Measurements from ENCODE around the gene ZNF253. TPM values are rescaled to one million over a fixed set of nuclear protein-coding genes. Genes with fewer than 3 reads are reported as not detected.
A peak's percentile ranks its signal among the peaks of the same experiment; 100 is the strongest.
"Not testable (repeated sequence)": the region's sequence is repeated elsewhere in the genome, so short reads cannot be mapped to it uniquely, and the experiment has no call there.

ZNF253 gene
- total RNA-seq, 4 donors from 2014 or later = 9.0 to 19.0 (median 10.7) TPM

DNA sequence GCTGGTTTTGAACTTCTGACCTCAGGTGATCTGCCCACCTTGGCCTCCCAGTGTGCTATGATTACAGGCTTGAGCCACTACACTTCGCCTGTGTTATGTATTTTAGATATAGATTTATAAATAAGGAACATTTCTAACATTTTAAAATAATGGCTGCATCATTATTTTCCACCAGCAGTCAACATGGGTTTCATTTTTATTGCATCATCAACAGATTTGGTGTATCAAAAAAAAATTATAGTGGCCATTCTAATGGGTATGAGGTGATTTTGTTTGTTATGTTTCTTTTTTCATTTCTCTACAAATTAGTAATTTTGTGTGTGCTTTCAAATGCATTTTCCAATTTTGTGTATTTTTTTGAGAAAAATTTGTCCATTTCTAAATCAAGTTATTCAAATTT is 18.9 kb downstream of the ZNF253 start:
- H3K27me3 ChIP-seq = no peaks in the 10 kb centered on the region
- no peak overlapping the region for H3K4me3 ChIP-seq
- H3K36me3 ChIP-seq = peaks cover 0 to 95% (median 0%) of the 10 kb centered on the region in 3 donors
- 100% methylated on average over 1 of the region's 1 CpG for WGBS, 2 donors
- no peak for DNase-seq (ENCODE audit: low spot score in 2 of 2)
- no peaks in the 10 kb centered on the region for H3K4me1 ChIP-seq
- TF ChIP-seq EP300 (IDR thresholded peaks at IDR 0.05) = no peak
- TF ChIP-seq, protein P1, sequence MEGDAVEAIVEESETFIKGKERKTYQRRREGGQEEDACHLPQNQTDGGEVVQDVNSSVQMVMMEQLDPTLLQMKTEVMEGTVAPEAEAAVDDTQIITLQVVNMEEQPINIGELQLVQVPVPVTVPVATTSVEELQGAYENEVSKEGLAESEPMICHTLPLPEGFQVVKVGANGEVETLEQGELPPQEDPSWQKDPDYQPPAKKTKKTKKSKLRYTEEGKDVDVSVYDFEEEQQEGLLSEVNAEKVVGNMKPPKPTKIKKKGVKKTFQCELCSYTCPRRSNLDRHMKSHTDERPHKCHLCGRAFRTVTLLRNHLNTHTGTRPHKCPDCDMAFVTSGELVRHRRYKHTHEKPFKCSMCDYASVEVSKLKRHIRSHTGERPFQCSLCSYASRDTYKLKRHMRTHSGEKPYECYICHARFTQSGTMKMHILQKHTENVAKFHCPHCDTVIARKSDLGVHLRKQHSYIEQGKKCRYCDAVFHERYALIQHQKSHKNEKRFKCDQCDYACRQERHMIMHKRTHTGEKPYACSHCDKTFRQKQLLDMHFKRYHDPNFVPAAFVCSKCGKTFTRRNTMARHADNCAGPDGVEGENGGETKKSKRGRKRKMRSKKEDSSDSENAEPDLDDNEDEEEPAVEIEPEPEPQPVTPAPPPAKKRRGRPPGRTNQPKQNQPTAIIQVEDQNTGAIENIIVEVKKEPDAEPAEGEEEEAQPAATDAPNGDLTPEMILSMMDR (IDR thresholded peaks at IDR 0.05) = no peak
- no peak for TF ChIP-seq POLR2A (IDR thresholded peaks at IDR 0.05)
- H3K27ac ChIP-seq = no peak overlapping the region
- H3K9me3 ChIP-seq = peaks cover 0 to 76% (median 26%) of the 10 kb centered on the region in 4 donors

DNA sequence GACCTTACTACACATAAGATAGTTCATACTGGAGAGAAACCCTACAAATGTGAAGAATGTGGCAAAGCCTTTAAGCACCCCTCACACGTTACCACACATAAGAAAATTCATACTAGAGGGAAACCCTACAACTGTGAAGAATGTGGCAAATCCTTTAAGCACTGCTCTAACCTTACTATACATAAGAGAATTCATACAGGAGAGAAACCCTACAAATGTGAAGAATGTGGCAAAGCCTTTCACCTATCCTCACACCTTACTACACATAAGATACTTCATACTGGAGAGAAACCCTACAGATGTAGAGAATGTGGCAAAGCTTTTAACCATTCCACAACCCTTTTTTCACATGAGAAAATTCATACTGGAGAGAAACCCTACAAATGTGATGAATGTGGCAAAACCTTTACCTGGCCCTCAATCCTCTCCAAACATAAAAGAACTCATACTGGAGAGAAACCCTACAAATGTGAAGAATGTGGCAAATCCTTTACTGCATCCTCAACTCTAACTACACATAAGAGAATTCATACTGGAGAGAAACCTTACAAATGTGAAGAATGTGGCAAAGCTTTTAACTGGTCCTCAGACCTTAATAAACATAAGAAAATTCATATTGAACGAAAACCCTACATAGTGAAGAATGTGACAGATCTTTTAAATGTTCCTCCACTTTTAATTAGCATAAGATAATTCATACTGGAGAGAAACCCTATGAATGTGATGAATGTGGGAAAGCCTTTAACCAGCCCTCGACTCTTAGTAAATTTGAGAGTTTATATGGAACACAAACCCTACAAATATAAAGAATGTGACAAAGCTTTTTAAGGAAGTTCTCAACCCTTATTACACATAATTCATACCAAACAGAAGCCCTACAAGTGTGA is 26.6 kb downstream of the ZNF253 start:
- DNase-seq (ENCODE audit: low spot score in 2 of 2); H3K27ac ChIP-seq; H3K27me3 ChIP-seq; H3K4me1 ChIP-seq; H3K4me3 ChIP-seq: not testable (repeated sequence)
- WGBS, 2 donors = 95 to 96% methylated on average over 3 of the region's 3 CpGs
- peaks cover 0 to 97% (median 46%) of the 10 kb centered on the region in 4 donors for H3K9me3 ChIP-seq
- peaks cover 0 to 66% (median 0%) of the 10 kb centered on the region in 3 donors for H3K36me3 ChIP-seq

DNA sequence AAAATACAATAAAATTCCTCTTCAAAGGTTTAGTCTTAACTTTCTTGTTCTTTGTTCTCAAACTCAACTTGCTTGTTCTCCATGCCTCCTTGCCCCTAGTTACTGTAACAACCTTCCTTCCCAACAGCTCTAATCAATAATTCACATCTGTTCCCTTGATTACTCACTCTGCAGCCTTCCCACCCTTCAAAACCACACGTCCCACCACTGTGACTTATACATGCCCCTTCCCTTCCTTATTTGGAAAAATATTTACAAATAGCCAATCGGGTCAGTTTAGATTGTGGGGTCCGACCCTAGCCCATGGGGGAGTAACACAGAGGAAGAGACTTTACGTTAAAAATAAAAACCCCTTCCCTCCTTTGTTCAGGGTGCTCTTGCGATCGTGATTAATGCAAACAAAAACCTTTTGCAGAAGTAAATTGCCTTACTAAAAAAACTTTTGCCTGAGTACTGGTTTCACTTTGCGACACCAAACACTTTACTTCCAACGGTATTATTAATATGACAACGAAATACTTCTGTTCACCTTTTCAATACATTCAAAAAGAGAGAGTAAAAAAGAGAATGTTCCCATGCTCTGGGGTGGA is 34.6 kb downstream of the ZNF253 start:
- peaks cover 0 to 17% (median 4%) of the 10 kb centered on the region in 4 donors for H3K4me1 ChIP-seq
- H3K36me3 ChIP-seq = peaks cover 0 to 2% (median 0%) of the 10 kb centered on the region in 3 donors
- no peak for DNase-seq (ENCODE audit: low spot score in 2 of 2)
- no peaks in the 10 kb centered on the region for H3K27me3 ChIP-seq
- H3K4me3 ChIP-seq = peak overlapping the region; percentile 53 to 81 (median 74)
- no peak for TF ChIP-seq POLR2A (IDR thresholded peaks at IDR 0.05)
- no peak for TF ChIP-seq EP300 (IDR thresholded peaks at IDR 0.05)
- TF ChIP-seq, protein P1 (IDR thresholded peaks at IDR 0.05) = no peak
- peaks cover 0 to 35% (median 9%) of the 10 kb centered on the region in 4 donors for H3K9me3 ChIP-seq
- H3K27ac ChIP-seq = peak overlapping the region in 2 of 4 donors; percentile 1 to 79
- 0% methylated on average over 9 of the region's 9 CpGs for WGBS, 2 donors

DNA sequence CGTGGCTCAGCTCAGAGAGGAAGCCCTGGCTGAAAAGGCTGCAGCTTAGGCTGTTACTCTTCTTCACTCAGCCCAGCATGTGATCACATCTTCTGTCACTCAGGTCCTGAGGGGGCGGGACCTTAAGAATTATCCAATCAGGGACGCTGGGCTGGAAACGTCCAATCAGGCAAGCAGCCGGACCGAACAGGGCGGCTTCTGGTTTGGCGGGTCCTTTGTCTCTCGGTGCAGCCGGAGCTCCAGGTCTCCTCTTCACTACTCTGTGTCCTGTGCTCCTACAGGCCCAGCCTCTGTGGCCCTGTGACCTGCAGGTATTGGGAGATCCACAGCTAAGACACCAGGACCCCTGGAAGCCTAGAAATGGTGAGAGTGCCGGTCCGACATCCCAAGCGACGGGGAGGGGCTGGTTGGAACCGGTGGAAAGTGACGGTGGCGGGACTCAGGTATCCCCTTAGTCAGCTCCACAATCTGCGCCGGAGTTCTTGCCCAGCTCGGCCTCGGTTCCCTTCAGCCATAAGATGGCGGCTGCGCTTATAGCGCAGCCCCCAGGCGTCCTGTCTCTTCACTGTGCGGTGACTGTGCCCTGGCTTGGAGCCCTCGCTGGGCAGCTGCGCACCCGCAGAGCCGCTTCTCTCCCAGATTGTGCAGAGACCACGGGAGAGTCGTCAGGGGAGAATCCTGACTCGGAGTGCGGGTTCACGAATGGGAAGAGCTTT is 35.2 kb downstream of the ZNF253 start, which contains the start of gene ZNF93:
TSS of gene ZNF93 (plus strand) at position 218 of the 716 bp plus-strand sequence. CDS start at position 361, 143 bp downstream.
- Histone ChIP-seq H3K27ac (peak within 1 kb of the TSS; percentile 67 to 84 (median 76)), H3K36me3 (no peaks in the 10 kb centered on the region), H3K27me3 (no peaks in the 10 kb centered on the region), H3K4me1 (peaks cover 0 to 17% (median 4%) of the 10 kb centered on the region in 4 donors), H3K9me3 (peaks cover 0 to 28% (median 6%) of the 10 kb centered on the region in 4 donors), H3K4me3 (peak within 1 kb of the TSS; percentile 53 to 81 (median 74))
- TF ChIP-seq EP300 (IDR thresholded peaks at IDR 0.05) = peak in 1 of 2 donors; percentile 76
- peak in 1 of 2 donors; percentile 68 for TF ChIP-seq POLR2A (IDR thresholded peaks at IDR 0.05)
- TF ChIP-seq, protein P1 (IDR thresholded peaks at IDR 0.05) = no peak
- DNase-seq (ENCODE audit: low spot score in 2 of 2) = peak; percentile 90 to 98
- WGBS, 2 donors = 0 to 1% methylated on average over 35 of the region's 35 CpGs

DNA sequence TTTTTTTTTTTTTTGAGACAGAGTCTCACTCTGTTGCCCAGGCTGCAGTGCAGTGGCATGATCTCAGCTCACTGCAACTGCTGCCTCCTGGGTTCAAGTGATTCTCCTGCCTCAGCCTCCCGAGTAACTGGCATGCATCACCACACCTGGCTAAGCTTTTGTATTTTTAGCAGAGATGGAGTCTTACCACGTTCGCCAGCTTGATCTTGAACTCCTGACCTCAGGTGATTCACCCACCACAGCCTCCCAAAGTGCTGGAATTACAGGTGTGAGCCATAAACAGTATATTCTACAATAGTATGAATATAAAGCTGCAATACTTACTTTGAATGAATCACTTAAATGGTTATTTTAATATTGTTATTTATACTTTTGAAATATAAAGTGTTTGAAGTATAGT is 41.9 kb downstream of the ZNF253 start:
- not testable (repeated sequence) for H3K27ac ChIP-seq; H3K4me3 ChIP-seq; H3K27me3 ChIP-seq; H3K36me3 ChIP-seq; H3K4me1 ChIP-seq; H3K9me3 ChIP-seq; DNase-seq (ENCODE audit: low spot score in 2 of 2)
- 66 to 78% methylated on average over 3 of the region's 3 CpGs for WGBS, 2 donors

Data from tibial nerve (tissue), 4 donors.